ENCODE measurements around the gene RGS13.

Gene RGS13

GRCh38 chr1:192626366-192627179 lies 9.4 kb upstream of the RGS13 start:
- TF ChIP-seq CTCF (conservative IDR thresholded peaks at IDR 0.05; ENCODE audit: low read length), result no peak
- no peak overlapping the region for H3K4me3 ChIP-seq (ENCODE audit: low read length)
- no peak for DNase-seq (ENCODE audit: low read depth)

- DNase-seq (ENCODE audit: low read depth), result no peak
- no peak overlapping the region for H3K4me3 ChIP-seq (ENCODE audit: low read length)
- no peak for TF ChIP-seq CTCF (conservative IDR thresholded peaks at IDR 0.05; ENCODE audit: low read length)
These were observed 8.0 kb upstream of the RGS13 start for GRCh38 chr1:192627901-192628300.

- H3K4me3 ChIP-seq (ENCODE audit: low read length), result no peak overlapping the region
- TF ChIP-seq CTCF (conservative IDR thresholded peaks at IDR 0.05; ENCODE audit: low read length), result no peak
- no peak for DNase-seq (ENCODE audit: low read depth)
These were observed 7.4 kb upstream of the RGS13 start for GRCh38 chr1:192628396-192629057.

GRCh38 chr1:192629612-192630011 lies 6.3 kb upstream of the RGS13 start:
- H3K4me3 ChIP-seq (ENCODE audit: low read length), result no peak overlapping the region

GRCh38 chr1:192630521-192631287 lies 5.2 kb upstream of the RGS13 start:
- no peak overlapping the region for H3K4me3 ChIP-seq (ENCODE audit: low read length)
- TF ChIP-seq CTCF (conservative IDR thresholded peaks at IDR 0.05; ENCODE audit: low read length), result no peak
- DNase-seq (ENCODE audit: low read depth), result no peak

More at GRCh38 chr1:192629612-192630011, 6.3 kb upstream of the RGS13 start:
- no peak for TF ChIP-seq CTCF (conservative IDR thresholded peaks at IDR 0.05; ENCODE audit: low read length)
- no peak for DNase-seq (ENCODE audit: low read depth)

GRCh38 chr1:192631749-192632148 lies 4.2 kb upstream of the RGS13 start:
- no peak overlapping the region for H3K4me3 ChIP-seq (ENCODE audit: low read length)
- no peak for TF ChIP-seq CTCF (conservative IDR thresholded peaks at IDR 0.05; ENCODE audit: low read length)
- DNase-seq (ENCODE audit: low read depth), result no peak
